HEK293 (cell line): ENCODE results near the gene METTL26.

Source experiments
- ZNF157 ChIP-seq: fragments of 450-650 bp; formaldehyde crosslinking; IDR thresholded peaks from 2 replicates; pipeline ENCODE4 v1.5.1; 2016; ENCODE audit warnings: missing biosample characterization, missing genetic modification characterization
- TF ChIP-seq, protein P1 (sequence below): fragments of 450-650 bp; formaldehyde crosslinking; IDR thresholded peaks from 2 replicates; pipeline ENCODE4 v1.5.1; 2016; ENCODE audit warnings: missing biosample characterization, missing genetic modification characterization

DNA sequence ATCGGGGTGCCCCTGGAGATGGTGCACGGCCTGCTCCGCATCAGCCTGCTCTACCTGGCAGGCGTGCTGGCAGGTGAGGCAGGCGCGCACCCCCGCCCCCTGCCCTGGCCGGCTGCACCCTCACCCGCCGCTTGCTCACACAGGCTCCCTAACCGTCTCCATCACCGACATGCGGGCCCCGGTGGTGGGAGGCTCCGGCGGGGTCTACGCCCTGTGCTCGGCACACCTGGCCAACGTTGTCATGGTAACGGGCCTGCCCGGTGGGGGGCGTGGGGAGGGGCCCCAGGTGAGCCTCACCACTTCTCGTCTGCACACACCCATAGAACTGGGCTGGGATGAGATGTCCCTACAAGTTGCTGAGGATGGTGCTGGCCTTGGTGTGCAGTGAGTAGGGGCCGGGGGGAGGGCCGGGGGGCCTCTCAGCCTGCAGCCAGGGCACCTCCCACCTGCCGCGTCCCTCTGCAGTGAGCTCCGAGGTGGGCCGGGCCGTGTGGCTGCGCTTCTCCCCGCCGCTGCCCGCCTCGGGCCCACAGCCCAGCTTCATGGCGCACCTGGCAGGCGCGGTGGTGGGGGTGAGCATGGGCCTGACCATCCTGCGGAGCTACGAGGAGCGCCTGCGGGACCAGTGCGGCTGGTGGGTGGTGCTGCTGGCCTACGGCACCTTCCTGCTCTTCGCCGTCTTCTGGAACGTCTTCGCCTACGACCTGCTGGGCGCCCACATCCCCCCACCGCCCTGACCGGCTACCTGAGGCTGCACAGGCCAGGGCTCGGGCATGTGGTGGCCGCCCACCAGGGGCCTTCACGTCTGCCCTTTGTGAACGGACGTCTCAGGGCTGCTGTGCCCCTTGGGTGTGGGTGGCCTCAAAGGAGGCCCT, 41.4 kb upstream of the METTL26 start:
- TF ChIP-seq, protein P1, sequence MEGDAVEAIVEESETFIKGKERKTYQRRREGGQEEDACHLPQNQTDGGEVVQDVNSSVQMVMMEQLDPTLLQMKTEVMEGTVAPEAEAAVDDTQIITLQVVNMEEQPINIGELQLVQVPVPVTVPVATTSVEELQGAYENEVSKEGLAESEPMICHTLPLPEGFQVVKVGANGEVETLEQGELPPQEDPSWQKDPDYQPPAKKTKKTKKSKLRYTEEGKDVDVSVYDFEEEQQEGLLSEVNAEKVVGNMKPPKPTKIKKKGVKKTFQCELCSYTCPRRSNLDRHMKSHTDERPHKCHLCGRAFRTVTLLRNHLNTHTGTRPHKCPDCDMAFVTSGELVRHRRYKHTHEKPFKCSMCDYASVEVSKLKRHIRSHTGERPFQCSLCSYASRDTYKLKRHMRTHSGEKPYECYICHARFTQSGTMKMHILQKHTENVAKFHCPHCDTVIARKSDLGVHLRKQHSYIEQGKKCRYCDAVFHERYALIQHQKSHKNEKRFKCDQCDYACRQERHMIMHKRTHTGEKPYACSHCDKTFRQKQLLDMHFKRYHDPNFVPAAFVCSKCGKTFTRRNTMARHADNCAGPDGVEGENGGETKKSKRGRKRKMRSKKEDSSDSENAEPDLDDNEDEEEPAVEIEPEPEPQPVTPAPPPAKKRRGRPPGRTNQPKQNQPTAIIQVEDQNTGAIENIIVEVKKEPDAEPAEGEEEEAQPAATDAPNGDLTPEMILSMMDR (tag by site-specific recombination) = no peak
- no peak for TF ChIP-seq ZNF157 (tag by site-specific recombination)
